ENCODE measurements around the gene ZBTB33.

The ZBTB33 gene

DNA sequence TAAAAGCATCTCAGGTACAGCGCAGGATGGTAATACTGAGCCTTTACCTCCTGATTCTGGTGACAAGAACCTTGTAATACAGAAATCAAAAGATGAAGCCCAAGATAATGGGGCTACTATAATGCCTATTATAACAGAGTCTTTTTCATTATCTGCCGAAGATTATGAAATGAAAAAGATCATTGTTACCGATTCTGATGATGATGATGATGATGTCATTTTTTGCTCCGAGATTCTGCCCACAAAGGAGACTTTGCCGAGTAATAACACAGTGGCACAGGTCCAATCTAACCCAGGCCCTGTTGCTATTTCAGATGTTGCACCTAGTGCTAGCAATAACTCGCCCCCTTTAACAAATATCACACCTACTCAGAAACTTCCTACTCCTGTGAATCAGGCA, 3.2 kb downstream of the ZBTB33 start:
- peaks cover 3 to 4% of the 10 kb centered on the region in 2 experiments for H3K4me1 ChIP-seq (ENCODE audit: control insufficient read depth in 1 of 2, insufficient read depth in 1 of 2, low read depth in 1 of 2, low read length in 1 of 2)
- no peaks in the 10 kb centered on the region for H3K9me3 ChIP-seq
- no peak overlapping the region for H3K27ac ChIP-seq
- TF ChIP-seq, protein P1, sequence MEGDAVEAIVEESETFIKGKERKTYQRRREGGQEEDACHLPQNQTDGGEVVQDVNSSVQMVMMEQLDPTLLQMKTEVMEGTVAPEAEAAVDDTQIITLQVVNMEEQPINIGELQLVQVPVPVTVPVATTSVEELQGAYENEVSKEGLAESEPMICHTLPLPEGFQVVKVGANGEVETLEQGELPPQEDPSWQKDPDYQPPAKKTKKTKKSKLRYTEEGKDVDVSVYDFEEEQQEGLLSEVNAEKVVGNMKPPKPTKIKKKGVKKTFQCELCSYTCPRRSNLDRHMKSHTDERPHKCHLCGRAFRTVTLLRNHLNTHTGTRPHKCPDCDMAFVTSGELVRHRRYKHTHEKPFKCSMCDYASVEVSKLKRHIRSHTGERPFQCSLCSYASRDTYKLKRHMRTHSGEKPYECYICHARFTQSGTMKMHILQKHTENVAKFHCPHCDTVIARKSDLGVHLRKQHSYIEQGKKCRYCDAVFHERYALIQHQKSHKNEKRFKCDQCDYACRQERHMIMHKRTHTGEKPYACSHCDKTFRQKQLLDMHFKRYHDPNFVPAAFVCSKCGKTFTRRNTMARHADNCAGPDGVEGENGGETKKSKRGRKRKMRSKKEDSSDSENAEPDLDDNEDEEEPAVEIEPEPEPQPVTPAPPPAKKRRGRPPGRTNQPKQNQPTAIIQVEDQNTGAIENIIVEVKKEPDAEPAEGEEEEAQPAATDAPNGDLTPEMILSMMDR (IDR thresholded peaks at IDR 0.05): no peak
- no peaks in the 10 kb centered on the region for H3K27me3 ChIP-seq
- peaks cover 21% of the 10 kb centered on the region for H3K36me3 ChIP-seq
- H3K4me3 ChIP-seq (ENCODE audit: low read depth in 1 of 2, low read length in 1 of 2): no peak overlapping the region

DNA sequence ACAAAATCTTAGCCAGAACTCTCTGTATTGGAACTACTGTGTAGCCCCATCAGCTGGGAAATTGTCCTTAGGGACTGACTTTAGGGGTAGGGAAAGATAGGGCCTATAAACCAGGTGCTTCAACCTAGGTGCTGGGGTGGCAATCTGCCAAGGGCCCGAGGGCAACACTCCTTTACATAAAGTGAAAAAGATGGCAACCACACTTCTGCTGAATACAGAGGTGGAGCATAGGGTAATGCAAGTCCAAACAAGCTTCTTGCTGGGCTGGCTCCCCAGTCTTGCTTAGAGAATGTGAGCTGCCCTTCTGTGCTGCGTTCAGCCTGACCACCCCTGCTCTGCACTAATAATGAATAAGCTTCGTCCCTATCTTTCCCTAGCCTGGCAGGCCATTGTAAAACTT, 9.8 kb downstream of the ZBTB33 start:
- Histone ChIP-seq H3K36me3 (no peaks in the 10 kb centered on the region), H3K9me3 (no peaks in the 10 kb centered on the region), H3K4me3 (ENCODE audit: low read depth in 1 of 2, low read length in 1 of 2) (no peak overlapping the region), H3K27me3 (no peaks in the 10 kb centered on the region), H3K27ac (no peak overlapping the region), H3K4me1 (ENCODE audit: control insufficient read depth in 1 of 2, insufficient read depth in 1 of 2, low read depth in 1 of 2, low read length in 1 of 2) (no peaks in the 10 kb centered on the region)
- TF ChIP-seq, protein P1 (IDR thresholded peaks at IDR 0.05): no peak

DNA sequence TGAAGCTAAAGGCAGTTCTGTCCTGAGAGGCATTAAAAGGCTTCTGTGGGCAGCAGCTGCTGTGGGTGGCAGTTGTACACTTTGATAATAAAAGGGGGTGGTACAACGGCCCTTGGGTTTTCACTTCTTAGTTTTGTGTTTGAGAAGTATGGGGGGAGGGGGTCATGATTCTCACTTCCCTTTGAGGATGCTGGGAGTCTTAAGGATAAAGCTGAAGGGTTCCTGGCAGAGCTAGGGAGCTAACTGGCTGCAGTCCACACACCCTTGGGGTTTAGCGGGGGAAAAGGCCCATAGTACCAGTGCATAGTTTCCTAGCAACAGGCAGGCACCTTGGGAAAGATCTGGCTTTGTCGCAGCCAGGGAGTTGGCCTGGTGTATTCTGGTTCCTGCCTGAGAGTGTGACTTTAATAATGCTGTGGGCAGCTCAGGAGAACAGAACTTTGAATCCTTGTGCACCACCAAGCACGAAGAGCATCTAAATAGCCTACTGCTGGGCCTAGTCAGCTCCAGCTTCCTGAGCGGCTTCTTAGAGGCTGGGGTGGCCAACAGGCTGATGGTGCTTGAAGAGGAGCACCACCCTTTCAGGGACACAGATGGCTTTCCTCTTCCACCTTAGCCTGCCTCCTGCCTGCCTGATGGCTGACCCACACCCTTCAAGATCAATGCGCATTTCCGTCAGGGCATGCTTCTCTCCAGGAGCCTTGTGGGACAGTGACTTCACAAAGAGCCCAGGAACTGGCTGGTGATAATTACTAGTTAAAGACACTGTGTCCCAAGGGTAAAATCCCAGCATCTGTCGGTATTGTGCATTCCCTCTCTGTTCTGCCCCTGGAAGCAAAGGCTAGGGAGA, 12.5 kb downstream of the ZBTB33 start:
- no peak overlapping the region for H3K27ac ChIP-seq
- H3K36me3 ChIP-seq: no peaks in the 10 kb centered on the region
- TF ChIP-seq, protein P1 (IDR thresholded peaks at IDR 0.05): no peak
- H3K4me1 ChIP-seq (ENCODE audit: control insufficient read depth in 1 of 2, insufficient read depth in 1 of 2, low read depth in 1 of 2, low read length in 1 of 2): no peaks in the 10 kb centered on the region
- H3K4me3 ChIP-seq (ENCODE audit: low read depth in 1 of 2, low read length in 1 of 2): no peak overlapping the region
- no peaks in the 10 kb centered on the region for H3K9me3 ChIP-seq
- no peaks in the 10 kb centered on the region for H3K27me3 ChIP-seq

DNA sequence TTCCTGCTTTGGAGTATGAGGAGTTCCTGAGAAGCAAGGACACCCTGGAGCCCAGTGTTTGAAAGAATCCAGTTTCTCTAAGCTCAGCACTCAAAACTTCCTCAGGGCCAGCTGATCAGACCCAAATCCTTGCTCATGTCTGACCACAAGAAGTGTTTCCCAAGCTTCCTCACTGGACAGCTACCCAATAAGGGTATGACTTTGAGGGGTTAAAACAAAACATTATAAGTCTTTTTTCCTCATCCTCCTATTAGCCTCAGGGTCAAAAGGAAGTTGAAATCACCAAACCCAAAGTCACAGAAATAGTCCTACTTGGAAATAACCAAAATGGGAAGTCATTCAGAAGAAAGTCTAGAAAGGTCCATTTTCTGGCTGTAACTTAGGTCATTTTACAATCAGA, 13.7 kb downstream of the ZBTB33 start:
- TF ChIP-seq, protein P1 (IDR thresholded peaks at IDR 0.05): no peak
- Histone ChIP-seq H3K4me1 (ENCODE audit: control insufficient read depth in 1 of 2, insufficient read depth in 1 of 2, low read depth in 1 of 2, low read length in 1 of 2) (no peaks in the 10 kb centered on the region), H3K36me3 (no peaks in the 10 kb centered on the region), H3K27ac (no peak overlapping the region), H3K9me3 (no peaks in the 10 kb centered on the region), H3K4me3 (ENCODE audit: low read depth in 1 of 2, low read length in 1 of 2) (no peak overlapping the region), H3K27me3 (no peaks in the 10 kb centered on the region)

DNA sequence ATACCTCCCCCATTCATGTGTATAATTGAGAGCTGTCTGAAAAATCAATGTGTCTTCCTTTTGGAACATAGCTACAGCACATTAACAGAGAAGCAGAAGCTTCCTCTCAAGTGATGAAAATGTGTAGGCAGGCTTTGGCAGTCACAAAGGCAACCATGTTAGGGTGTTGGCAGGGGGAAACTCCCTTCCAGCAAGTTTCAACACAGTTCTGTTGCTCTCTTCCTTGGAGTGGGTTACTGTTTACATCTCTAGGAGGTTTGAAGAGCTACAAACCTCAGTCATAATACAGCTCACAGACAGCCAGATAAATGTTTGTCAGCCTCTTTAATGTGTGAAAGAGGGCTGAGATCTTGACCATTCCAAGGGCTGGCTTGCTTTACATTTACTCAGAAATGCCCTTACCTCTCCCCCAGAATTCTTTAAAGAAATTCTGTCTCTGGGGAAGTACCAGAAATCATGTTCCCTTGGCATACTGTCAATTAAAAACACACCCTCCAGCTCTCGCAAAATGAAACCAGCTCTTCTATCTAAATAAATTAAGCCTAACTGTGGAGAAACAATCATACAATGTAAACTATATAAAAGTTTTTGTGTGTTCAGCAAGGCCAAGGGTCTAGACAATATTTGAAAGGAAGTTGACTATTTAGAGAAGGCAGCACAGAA, 18.9 kb downstream of the ZBTB33 start:
- Histone ChIP-seq H3K4me1 (ENCODE audit: control insufficient read depth in 1 of 2, insufficient read depth in 1 of 2, low read depth in 1 of 2, low read length in 1 of 2) (no peaks in the 10 kb centered on the region), H3K36me3 (no peaks in the 10 kb centered on the region), H3K27ac (no peak overlapping the region), H3K27me3 (no peaks in the 10 kb centered on the region), H3K9me3 (no peaks in the 10 kb centered on the region), H3K4me3 (ENCODE audit: low read depth in 1 of 2, low read length in 1 of 2) (no peak overlapping the region)
- TF ChIP-seq, protein P1 (IDR thresholded peaks at IDR 0.05): no peak
